ENCODE results near the gene CDS2. TPM values are rescaled to one million over a fixed set of nuclear protein-coding genes. Genes with fewer than 3 reads are reported as not detected.

Gene CDS2
- total RNA-seq, 1 experiment from 2014 or later: 67.4 TPM

GRCh38 chr20:5203380-5203779 lies 76.6 kb downstream of the CDS2 start:
- Histone ChIP-seq H3K27me3 (replicated peaks; ENCODE audit: insufficient read depth, low read depth, low read length, poor library complexity) (no peaks in the 10 kb centered on the region), H3K4me1 (ENCODE audit: insufficient read depth, low read length, poor library complexity, severe bottlenecking) (no peaks in the 10 kb centered on the region), H3K4me3 (ENCODE audit: low read depth, low read length, poor library complexity, severe bottlenecking) (no peak overlapping the region), H3K36me3 (ENCODE audit: insufficient read depth, low read length, poor library complexity, severe bottlenecking) (no peaks in the 10 kb centered on the region), H3K27ac (ENCODE audit: low read depth, low read length, poor library complexity, severe bottlenecking) (no peak overlapping the region), H3K9me3 (ENCODE audit: low read depth, low read length, poor library complexity, severe bottlenecking) (no peaks in the 10 kb centered on the region)
- intact Hi-C loops (cut with micrococcal nuclease; ENCODE audit: unreplicated experiment): no loop called here
- no peak for DNase-seq (ENCODE audit: low spot score)
- BruUV-seq (replicated peaks): no TSS peak
- ChIA-PET CTCF (no interaction called here), POLR2A (ENCODE audit: low non-redundant PET) (interaction anchor here (0.5 kb wide), 1 partner anchor 87 kb away, joined by 3 read pairs; no protein-coding TSS in a partner anchor)
- TF ChIP-seq EZH2 (IDR thresholded peaks at IDR 0.05; ENCODE audit: borderline replicate concordance, low read depth, low read length, poor library complexity, severe bottlenecking): no peak
- no peak for TF ChIP-seq CTCF (conservative IDR thresholded peaks at IDR 0.05; ENCODE audit: low read depth, low read length)

DNA sequence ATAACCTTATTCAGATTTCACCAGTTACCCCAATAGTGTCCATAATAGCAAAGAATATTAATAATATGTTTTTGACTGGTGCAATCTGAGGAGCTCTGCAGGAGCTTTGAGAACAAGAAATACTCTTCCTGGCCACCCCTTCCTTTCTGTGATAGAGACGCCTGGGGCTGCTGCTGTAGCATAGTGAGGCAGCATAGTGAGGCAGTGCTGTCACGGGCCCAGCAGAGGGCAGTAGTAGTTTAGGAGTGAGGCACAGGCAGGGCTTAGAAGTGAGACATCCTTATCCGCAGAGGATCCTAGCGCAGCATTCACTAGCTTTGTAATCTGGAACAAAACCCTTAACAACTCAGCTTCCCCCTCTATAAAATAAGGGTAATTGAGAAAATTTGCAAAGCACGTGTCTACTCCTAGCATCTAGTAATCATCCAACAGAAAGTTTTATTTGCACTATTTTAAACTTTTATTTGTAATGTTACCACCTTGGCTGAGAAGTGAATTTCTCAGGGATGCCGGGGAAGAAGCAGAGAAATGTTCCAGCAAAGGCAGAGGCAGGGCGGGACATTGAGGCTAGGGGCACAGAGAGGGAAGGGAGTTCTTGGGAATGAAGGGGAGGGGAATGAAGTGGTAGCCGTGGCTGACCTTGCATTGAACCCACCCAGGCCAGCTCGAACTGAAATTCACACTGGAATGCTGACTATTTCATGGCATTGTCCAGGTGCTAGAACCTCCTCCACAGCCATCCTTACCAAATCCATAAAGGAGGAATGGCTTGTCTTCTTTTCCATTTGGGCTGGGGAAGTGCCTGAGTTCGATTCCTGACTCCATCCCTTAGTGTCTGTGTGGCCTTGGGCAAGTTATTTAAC lies 78.8 kb downstream of the CDS2 start:
- ChIA-PET POLR2A (ENCODE audit: low non-redundant PET) (no interaction called here), CTCF (interaction anchor here (0.5 to 1.7 kb wide), 8 partner anchors 10 to 264 kb away, joined by 3 to 15 read pairs (median 7); partner anchors contain the start of gene CDS2)
- Histone ChIP-seq H3K4me3 (ENCODE audit: low read depth, low read length, poor library complexity, severe bottlenecking) (no peak overlapping the region), H3K27ac (ENCODE audit: low read depth, low read length, poor library complexity, severe bottlenecking) (no peak overlapping the region), H3K9me3 (ENCODE audit: low read depth, low read length, poor library complexity, severe bottlenecking) (no peaks in the 10 kb centered on the region), H3K4me1 (ENCODE audit: insufficient read depth, low read length, poor library complexity, severe bottlenecking) (no peaks in the 10 kb centered on the region), H3K27me3 (replicated peaks; ENCODE audit: insufficient read depth, low read depth, low read length, poor library complexity) (no peaks in the 10 kb centered on the region), H3K36me3 (ENCODE audit: insufficient read depth, low read length, poor library complexity, severe bottlenecking) (peaks cover 7% of the 10 kb centered on the region)
- peak; percentile 82 for DNase-seq (ENCODE audit: low spot score)
- peak; percentile 96 for TF ChIP-seq CTCF (conservative IDR thresholded peaks at IDR 0.05; ENCODE audit: low read depth, low read length)
- no peak for TF ChIP-seq EZH2 (IDR thresholded peaks at IDR 0.05; ENCODE audit: borderline replicate concordance, low read depth, low read length, poor library complexity, severe bottlenecking)
- intact Hi-C loops (cut with micrococcal nuclease; ENCODE audit: unreplicated experiment): loop anchor here (2.0 kb wide), 2 partner anchors 17 to 243 kb away; no protein-coding TSS in a partner anchor
- no TSS peak for BruUV-seq (replicated peaks)

GRCh38 chr20:5207138-5207537 lies 80.3 kb downstream of the CDS2 start:
- Histone ChIP-seq H3K4me1 (ENCODE audit: insufficient read depth, low read length, poor library complexity, severe bottlenecking) (no peaks in the 10 kb centered on the region), H3K27me3 (replicated peaks; ENCODE audit: insufficient read depth, low read depth, low read length, poor library complexity) (no peaks in the 10 kb centered on the region), H3K27ac (ENCODE audit: low read depth, low read length, poor library complexity, severe bottlenecking) (no peak overlapping the region), H3K36me3 (ENCODE audit: insufficient read depth, low read length, poor library complexity, severe bottlenecking) (peaks cover 7% of the 10 kb centered on the region), H3K9me3 (ENCODE audit: low read depth, low read length, poor library complexity, severe bottlenecking) (no peaks in the 10 kb centered on the region), H3K4me3 (ENCODE audit: low read depth, low read length, poor library complexity, severe bottlenecking) (no peak overlapping the region)
- intact Hi-C loops (cut with micrococcal nuclease; ENCODE audit: unreplicated experiment): no loop called here
- DNase-seq (ENCODE audit: low spot score): no peak
- ChIA-PET CTCF (interaction anchor here (0.7 to 1.1 kb wide), 2 partner anchors 16 to 74 kb away, joined by 3 to 4 read pairs; no protein-coding TSS in a partner anchor), POLR2A (ENCODE audit: low non-redundant PET) (no interaction called here)
- no TSS peak for BruUV-seq (replicated peaks)
- TF ChIP-seq EZH2 (IDR thresholded peaks at IDR 0.05; ENCODE audit: borderline replicate concordance, low read depth, low read length, poor library complexity, severe bottlenecking): no peak
- TF ChIP-seq CTCF (conservative IDR thresholded peaks at IDR 0.05; ENCODE audit: low read depth, low read length): no peak
